Measurements from ENCODE around the gene MTCH1.

The MTCH1 gene

DNA sequence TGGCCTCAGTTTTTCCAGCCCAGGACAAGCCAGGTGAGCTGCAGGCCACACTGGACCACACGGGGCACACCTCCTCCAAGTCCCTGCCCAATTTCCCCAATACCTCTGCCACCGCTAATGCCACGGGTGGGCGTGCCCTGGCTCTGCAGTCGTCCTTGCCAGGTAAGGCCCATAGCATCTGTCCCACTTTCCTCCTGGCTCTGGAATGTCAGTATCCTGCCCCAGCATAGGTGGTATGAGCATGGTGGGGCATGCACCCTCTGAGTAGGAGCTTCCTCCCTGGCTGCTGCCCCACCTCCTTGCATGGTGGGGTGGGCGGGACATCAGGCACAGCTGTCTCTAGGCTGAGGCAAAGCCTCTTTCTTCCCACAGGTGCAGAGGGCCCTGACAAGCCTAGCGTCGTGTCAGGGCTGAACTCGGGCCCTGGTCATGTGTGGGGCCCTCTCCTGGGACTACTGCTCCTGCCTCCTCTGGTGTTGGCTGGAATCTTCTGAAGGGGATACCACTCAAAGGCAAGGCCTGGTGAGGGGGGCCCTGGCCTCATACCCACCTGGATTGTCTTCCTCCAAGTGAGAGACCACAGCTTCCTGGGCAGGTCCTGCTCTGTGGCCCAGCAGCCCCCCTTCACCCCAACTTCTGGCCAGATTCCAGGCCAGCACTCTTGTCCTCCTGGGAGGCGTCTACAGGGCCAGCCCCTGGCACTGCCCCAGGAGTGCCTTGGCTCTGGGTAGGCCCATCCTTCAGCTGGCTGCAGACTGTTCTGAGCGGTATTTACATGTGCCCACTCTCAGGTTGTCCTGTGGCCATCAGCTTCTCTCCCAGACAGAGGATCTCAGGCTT lies 22.3 kb downstream of the MTCH1 start:
- no peaks in the 10 kb centered on the region for H3K27me3 Mint-ChIP-seq (ENCODE audit: low read depth)
- peaks cover 13% of the 10 kb centered on the region for H3K36me3 Mint-ChIP-seq (ENCODE audit: low read depth)
- peaks cover 27% of the 10 kb centered on the region for H3K4me1 Mint-ChIP-seq (ENCODE audit: low read depth)
- H3K4me3 Mint-ChIP-seq: peak overlapping the region; percentile 6
- no peak for DNase-seq (ENCODE audit: low spot score)
- H3K9me3 Mint-ChIP-seq: no peaks in the 10 kb centered on the region
- peak overlapping the region; percentile 51 for H3K27ac Mint-ChIP-seq

DNA sequence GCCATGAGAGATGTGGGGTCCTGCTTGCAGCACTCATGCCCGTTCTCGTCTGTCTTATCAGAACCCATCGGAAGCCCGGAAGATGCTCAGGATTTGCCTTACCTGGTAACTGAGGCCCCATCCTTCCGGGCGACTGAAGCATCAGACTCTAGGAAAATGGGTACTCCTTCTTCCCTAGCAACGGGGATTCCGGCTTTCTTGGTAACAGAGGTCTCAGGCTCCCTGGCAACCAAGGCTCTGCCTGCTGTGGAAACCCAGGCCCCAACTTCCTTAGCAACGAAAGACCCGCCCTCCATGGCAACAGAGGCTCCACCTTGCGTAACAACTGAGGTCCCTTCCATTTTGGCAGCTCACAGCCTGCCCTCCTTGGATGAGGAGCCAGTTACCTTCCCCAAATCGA lies 23.1 kb downstream of the MTCH1 start:
- Mint-ChIP-seq H3K9me3 (no peaks in the 10 kb centered on the region), H3K4me1 (ENCODE audit: low read depth) (peaks cover 27% of the 10 kb centered on the region), H3K36me3 (ENCODE audit: low read depth) (peaks cover 6% of the 10 kb centered on the region), H3K27me3 (ENCODE audit: low read depth) (no peaks in the 10 kb centered on the region), H3K27ac (no peak overlapping the region), H3K4me3 (no peak overlapping the region)
- DNase-seq (ENCODE audit: low spot score): peak; percentile 58

DNA sequence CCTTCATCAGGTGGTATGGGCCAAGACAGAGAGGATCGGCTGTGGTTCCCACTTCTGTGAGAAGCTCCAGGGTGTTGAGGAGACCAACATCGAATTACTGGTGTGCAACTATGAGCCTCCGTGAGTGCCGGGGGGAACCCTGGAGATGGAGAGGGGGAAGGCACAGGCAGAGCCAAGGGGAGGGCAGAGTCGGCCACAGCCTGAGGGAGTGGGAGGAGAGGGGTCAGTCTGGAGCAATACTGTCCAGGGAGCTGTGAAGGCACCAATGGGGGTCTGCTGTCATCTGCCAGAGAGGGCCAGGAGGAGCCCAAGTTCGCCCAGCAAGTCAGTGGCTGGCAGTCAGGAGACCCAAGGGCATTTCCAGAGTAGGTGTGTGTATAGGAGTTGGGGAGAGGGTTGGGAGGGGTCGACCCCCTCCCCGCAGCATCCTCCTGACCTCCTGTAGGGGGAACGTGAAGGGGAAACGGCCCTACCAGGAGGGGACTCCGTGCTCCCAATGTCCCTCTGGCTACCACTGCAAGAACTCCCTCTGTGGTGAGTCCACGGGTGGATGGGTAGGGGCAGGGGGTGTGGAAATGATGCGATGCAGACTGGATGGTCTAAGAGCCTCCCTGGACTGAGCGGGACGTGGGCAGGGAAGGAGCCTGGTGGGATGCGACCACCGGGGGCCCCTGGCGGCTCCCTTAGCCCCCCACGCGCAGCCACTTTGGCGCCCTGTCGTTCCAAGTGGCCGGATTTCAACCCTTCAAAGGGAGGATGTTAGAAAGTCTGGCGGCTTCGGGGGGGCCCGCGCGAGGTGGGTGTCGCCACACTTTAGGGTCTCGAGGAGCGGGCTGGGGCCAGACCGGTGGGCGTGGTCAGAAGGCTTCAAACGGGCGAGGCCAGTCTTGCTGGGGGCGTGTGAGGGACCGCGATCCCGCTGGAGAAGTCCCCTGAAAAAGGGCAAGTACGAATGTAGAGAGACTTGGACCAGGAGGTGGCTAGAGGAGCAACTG lies 24.3 kb downstream of the MTCH1 start:
- Mint-ChIP-seq H3K4me3 (no peak overlapping the region), H3K27me3 (ENCODE audit: low read depth) (peaks cover 6% of the 10 kb centered on the region), H3K27ac (no peak overlapping the region), H3K36me3 (ENCODE audit: low read depth) (peaks cover 4% of the 10 kb centered on the region), H3K4me1 (ENCODE audit: low read depth) (peaks cover 27% of the 10 kb centered on the region), H3K9me3 (no peaks in the 10 kb centered on the region)
- DNase-seq (ENCODE audit: low spot score): no peak

DNA sequence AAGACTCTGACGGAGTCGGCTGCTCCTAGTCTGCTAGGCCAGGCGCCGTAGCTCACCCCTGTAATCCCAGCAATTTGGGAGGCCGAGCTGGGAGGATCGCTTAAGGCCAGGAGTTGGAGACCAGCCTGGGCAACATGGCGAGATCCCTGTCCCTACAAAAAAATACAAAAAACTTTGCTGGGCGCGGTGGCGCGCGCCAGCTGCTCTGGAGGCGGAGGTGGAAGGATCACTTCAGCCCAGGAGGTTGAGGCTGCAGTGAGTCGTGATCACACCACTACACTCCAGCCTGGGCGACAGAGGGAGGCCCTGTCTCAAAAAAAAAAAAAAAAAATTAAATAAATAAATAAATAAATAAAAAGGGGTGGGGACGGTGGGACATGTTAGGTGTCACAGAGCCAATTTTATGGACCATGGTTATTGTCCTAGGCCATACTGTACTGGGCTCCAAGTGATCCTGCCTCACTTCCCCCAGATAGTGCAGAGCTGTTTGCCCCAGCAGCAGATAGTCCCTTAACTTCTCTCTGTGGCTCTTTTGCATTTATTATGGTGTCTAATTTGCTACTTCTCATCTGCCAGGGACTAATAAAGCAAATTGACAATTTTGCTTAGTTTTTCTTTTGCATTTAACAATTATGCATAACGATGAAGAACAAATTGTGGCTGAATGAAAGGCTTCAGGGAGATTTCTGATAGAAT lies 26.3 kb downstream of the MTCH1 start:
- Mint-ChIP-seq H3K4me1 (ENCODE audit: low read depth) (peaks cover 39% of the 10 kb centered on the region), H3K4me3 (no peak overlapping the region), H3K27me3 (ENCODE audit: low read depth) (peaks cover 14% of the 10 kb centered on the region)

GRCh38 chr6:36958775-36959554 lies 27.0 kb downstream of the MTCH1 start:
- H3K4me1 Mint-ChIP-seq (ENCODE audit: low read depth): peaks cover 43% of the 10 kb centered on the region

More for the DNA sequence above, 26.3 kb downstream of the MTCH1 start:
- no peak overlapping the region for H3K27ac Mint-ChIP-seq
- no peaks in the 10 kb centered on the region for H3K36me3 Mint-ChIP-seq (ENCODE audit: low read depth)
- DNase-seq (ENCODE audit: low spot score): no peak
- no peaks in the 10 kb centered on the region for H3K9me3 Mint-ChIP-seq

DNA sequence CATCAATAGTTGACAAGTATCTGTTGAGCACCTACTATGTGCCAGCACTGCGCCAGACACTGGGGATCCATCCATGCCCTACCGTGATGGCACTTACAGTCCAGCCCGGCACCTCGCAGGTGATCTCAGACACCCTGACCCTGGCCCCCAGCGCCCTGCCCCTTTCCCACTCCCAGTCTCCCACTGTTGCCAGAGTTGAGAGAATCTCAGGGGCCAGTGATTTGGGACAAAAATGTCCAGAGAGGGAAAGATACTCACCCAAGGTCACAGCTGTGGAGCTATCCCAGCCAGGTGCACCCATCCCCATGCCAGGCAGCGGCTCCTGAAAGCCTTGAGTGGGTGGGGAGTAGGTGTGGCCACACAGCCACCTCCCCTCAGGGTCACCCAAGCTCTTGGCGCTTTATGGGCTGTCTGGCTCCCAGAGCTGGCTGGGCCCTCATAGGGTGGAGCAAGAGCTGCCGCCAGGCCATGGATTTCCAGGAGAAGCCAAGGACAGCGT lies 28.2 kb downstream of the MTCH1 start:
- Mint-ChIP-seq H3K36me3 (ENCODE audit: low read depth) (no peaks in the 10 kb centered on the region), H3K27ac (no peak overlapping the region), H3K27me3 (ENCODE audit: low read depth) (peaks cover 18% of the 10 kb centered on the region), H3K4me3 (no peak overlapping the region), H3K9me3 (no peaks in the 10 kb centered on the region), H3K4me1 (ENCODE audit: low read depth) (peaks cover 39% of the 10 kb centered on the region)
- DNase-seq (ENCODE audit: low spot score): no peak

More at GRCh38 chr6:36958775-36959554, 27.0 kb downstream of the MTCH1 start:
- no peak overlapping the region for H3K4me3 Mint-ChIP-seq
- no peak overlapping the region for H3K27ac Mint-ChIP-seq
- DNase-seq (ENCODE audit: low spot score): no peak
- H3K36me3 Mint-ChIP-seq (ENCODE audit: low read depth): no peaks in the 10 kb centered on the region
- H3K9me3 Mint-ChIP-seq: no peaks in the 10 kb centered on the region
- peaks cover 14% of the 10 kb centered on the region for H3K27me3 Mint-ChIP-seq (ENCODE audit: low read depth)

DNA sequence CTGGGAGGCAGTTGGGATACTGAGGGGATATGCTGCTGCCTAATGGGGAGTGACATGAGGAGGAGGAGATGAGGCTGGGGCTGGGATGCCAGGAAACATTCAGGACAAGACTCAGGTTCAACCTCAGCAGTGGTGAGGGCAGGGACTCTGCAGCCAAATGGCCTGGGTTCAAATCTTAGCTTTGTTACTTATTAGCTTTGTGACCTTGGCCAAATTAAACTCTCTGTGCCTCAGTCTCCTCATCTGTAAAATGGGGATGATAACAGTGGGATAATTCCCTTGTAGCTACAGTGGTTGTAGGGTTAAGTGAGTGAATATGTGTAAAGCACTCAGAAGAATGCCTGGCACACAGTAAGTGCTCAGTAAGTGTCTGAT lies 29.6 kb downstream of the MTCH1 start:
- Mint-ChIP-seq H3K4me1 (ENCODE audit: low read depth) (peaks cover 34% of the 10 kb centered on the region), H3K36me3 (ENCODE audit: low read depth) (no peaks in the 10 kb centered on the region), H3K9me3 (no peaks in the 10 kb centered on the region), H3K27me3 (ENCODE audit: low read depth) (peaks cover 19% of the 10 kb centered on the region), H3K4me3 (no peak overlapping the region), H3K27ac (peak overlapping the region; percentile 50)
- no peak for DNase-seq (ENCODE audit: low spot score)

DNA sequence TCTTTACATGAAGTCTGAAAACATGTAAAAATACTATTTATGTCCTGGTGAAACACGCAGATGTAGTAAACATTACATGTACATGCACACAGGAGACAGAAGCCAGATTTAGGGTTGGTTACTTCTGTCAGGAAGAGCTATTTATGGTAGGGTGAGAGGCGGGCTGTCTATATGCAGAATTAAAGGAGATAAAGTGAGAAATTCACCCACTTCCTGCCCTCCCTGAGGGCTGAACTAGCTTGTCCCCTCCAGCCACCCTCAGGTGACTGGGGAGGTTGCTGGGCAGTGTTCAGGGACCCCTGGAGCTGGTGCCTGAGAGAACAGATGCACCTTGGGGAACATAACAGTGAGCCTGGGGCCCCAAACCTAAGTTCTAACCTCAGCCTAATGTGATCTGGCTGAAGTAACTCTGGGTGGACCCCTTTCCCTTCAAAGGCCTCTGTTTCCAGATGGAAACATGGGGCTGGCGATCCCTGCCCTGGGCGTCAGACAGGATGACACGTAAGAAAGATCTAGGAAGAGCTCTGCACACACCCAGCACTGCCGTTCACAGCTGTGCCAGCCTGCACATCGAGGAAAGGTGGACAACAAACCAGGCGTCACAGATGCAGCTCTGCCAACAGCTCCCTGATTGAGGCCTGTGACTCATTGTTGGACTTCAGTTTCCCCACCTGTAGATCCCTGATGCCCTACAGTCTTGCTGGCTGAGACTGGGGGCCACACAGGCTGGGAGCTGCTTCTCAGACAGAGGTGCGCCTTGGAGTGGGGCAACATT lies 30.1 kb downstream of the MTCH1 start:
- peaks cover 34% of the 10 kb centered on the region for H3K4me1 Mint-ChIP-seq (ENCODE audit: low read depth)
- H3K27me3 Mint-ChIP-seq (ENCODE audit: low read depth): peaks cover 19% of the 10 kb centered on the region
- H3K9me3 Mint-ChIP-seq: no peaks in the 10 kb centered on the region
- peak overlapping the region; percentile 16 for H3K4me3 Mint-ChIP-seq
- H3K27ac Mint-ChIP-seq: peak overlapping the region; percentile 50
- H3K36me3 Mint-ChIP-seq (ENCODE audit: low read depth): no peaks in the 10 kb centered on the region
- no peak for DNase-seq (ENCODE audit: low spot score)

GRCh38 chr6:36955136-36955535 lies 30.9 kb downstream of the MTCH1 start:
- Mint-ChIP-seq H3K27ac (no peak overlapping the region), H3K4me1 (ENCODE audit: low read depth) (peaks cover 31% of the 10 kb centered on the region), H3K36me3 (ENCODE audit: low read depth) (no peaks in the 10 kb centered on the region), H3K9me3 (no peaks in the 10 kb centered on the region), H3K4me3 (peak overlapping the region; percentile 16), H3K27me3 (ENCODE audit: low read depth) (peaks cover 19% of the 10 kb centered on the region)
- DNase-seq (ENCODE audit: low spot score): no peak

DNA sequence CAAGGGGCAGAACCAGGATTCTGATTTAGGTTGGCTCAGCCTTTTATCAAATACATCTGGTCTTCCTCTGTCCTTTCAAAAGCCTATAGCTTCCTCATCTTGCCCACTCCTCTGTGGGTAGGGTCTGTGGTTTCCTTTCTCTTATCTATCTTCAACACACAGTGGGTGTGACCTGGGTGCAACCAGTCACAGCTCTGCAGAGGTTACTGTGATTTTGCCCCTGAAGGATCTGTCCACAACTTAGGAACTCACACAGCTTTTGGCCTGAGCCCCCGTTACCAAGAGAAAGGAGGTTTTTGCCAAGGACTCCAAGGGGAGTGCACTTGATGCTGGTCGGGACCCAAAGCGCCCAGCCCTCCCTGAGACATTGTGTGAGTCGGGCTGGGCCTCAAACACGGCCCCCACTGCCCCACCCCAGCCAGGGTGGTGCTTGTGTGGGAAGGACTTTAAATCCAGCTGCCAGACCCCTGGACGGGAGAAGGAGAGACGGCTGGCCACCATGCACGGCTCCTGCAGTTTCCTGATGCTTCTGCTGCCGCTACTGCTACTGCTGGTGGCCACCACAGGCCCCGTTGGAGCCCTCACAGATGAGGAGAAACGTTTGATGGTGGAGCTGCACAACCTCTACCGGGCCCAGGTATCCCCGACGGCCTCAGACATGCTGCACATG lies 31.6 kb downstream of the MTCH1 start, which contains the start of gene PI16:
PI16 (plus strand) TSS at position 477 of the 670 bp plus-strand sequence; CDS start at position 500, 23 bp downstream.
- Mint-ChIP-seq H3K9me3 (no peaks in the 10 kb centered on the region), H3K4me1 (ENCODE audit: low read depth) (peaks cover 35% of the 10 kb centered on the region), H3K27me3 (ENCODE audit: low read depth) (peaks cover 21% of the 10 kb centered on the region), H3K4me3 (peak within 1 kb of the TSS; percentile 33), H3K36me3 (ENCODE audit: low read depth) (no peaks in the 10 kb centered on the region), H3K27ac (no peak within 1 kb of the TSS)
- DNase-seq (ENCODE audit: low spot score): peak; percentile 35

GRCh38 chr6:36953931-36954261 lies 32.1 kb downstream of the MTCH1 start:
- peaks cover 39% of the 10 kb centered on the region for H3K4me1 Mint-ChIP-seq (ENCODE audit: low read depth)
- H3K4me3 Mint-ChIP-seq: peak overlapping the region; percentile 33
- H3K36me3 Mint-ChIP-seq (ENCODE audit: low read depth): no peaks in the 10 kb centered on the region
- no peak for DNase-seq (ENCODE audit: low spot score)
- no peak overlapping the region for H3K27ac Mint-ChIP-seq
- peaks cover 21% of the 10 kb centered on the region for H3K27me3 Mint-ChIP-seq (ENCODE audit: low read depth)
- H3K9me3 Mint-ChIP-seq: no peaks in the 10 kb centered on the region

DNA sequence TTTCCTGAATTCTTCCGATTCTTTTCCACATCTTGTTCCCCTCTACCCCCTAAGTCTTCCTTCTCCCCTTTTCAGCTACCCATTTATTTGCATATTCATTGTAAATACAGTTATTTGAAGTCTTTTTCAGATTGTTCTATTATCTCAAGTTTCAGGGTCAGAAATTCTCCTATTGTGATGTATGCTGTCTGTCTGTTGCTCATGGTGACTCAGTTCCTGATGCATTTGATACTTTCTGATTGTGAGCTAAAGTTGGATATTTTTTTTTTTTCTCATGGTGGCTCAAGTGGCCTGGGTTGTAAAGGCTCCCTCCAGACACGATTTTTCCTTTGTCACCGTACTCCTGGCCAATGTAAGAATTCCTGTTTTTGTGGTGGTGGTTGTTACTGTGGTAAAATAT lies 36.4 kb downstream of the MTCH1 start:
- Mint-ChIP-seq H3K4me3 (no peak overlapping the region), H3K27ac (no peak overlapping the region), H3K4me1 (ENCODE audit: low read depth) (peaks cover 40% of the 10 kb centered on the region), H3K36me3 (ENCODE audit: low read depth) (no peaks in the 10 kb centered on the region), H3K9me3 (no peaks in the 10 kb centered on the region), H3K27me3 (ENCODE audit: low read depth) (peaks cover 11% of the 10 kb centered on the region)
- no peak for DNase-seq (ENCODE audit: low spot score)
